ENCODE results near the gene MTHFD1L.

Gene MTHFD1L

GRCh38 chr6:150919938-150920337 is 54.4 kb downstream of the MTHFD1L start:
- no peak overlapping the region for H3K4me3 ChIP-seq (ENCODE audit: control insufficient read depth, low read depth, low read length)
- DNase-seq (ENCODE audit: low read depth) = no peak
- no peak for TF ChIP-seq CTCF (conservative IDR thresholded peaks at IDR 0.05; ENCODE audit: control insufficient read depth, insufficient read depth, low read depth, low read length)

GRCh38 chr6:150922137-150922536 is 56.6 kb downstream of the MTHFD1L start:
- no peak for DNase-seq (ENCODE audit: low read depth)
- H3K4me3 ChIP-seq (ENCODE audit: control insufficient read depth, low read depth, low read length) = no peak overlapping the region
- TF ChIP-seq CTCF (conservative IDR thresholded peaks at IDR 0.05; ENCODE audit: control insufficient read depth, insufficient read depth, low read depth, low read length) = no peak

GRCh38 chr6:150924808-150925589 is 59.5 kb downstream of the MTHFD1L start:
- peak; percentile 83 for DNase-seq (ENCODE audit: low read depth)
- peak; percentile 12 for TF ChIP-seq CTCF (conservative IDR thresholded peaks at IDR 0.05; ENCODE audit: control insufficient read depth, insufficient read depth, low read depth, low read length)
- no peak overlapping the region for H3K4me3 ChIP-seq (ENCODE audit: control insufficient read depth, low read depth, low read length)

GRCh38 chr6:150925590-150925928 is 60.1 kb downstream of the MTHFD1L start:
- peak; percentile 68 for DNase-seq (ENCODE audit: low read depth)
- no peak overlapping the region for H3K4me3 ChIP-seq (ENCODE audit: control insufficient read depth, low read depth, low read length)
- no peak for TF ChIP-seq CTCF (conservative IDR thresholded peaks at IDR 0.05; ENCODE audit: control insufficient read depth, insufficient read depth, low read depth, low read length)

GRCh38 chr6:150925976-150926375 is 60.5 kb downstream of the MTHFD1L start:
- no peak for TF ChIP-seq CTCF (conservative IDR thresholded peaks at IDR 0.05; ENCODE audit: control insufficient read depth, insufficient read depth, low read depth, low read length)
- no peak overlapping the region for H3K4me3 ChIP-seq (ENCODE audit: control insufficient read depth, low read depth, low read length)
- DNase-seq (ENCODE audit: low read depth) = peak; percentile 39

GRCh38 chr6:150928882-150929281 is 63.4 kb downstream of the MTHFD1L start:
- peak; percentile 36 for TF ChIP-seq CTCF (conservative IDR thresholded peaks at IDR 0.05; ENCODE audit: control insufficient read depth, insufficient read depth, low read depth, low read length)
- DNase-seq (ENCODE audit: low read depth) = no peak

More at GRCh38 chr6:150928882-150929281, 63.4 kb downstream of the MTHFD1L start:
- no peak overlapping the region for H3K4me3 ChIP-seq (ENCODE audit: control insufficient read depth, low read depth, low read length)
